Mammary epithelial cell (primary cell): ENCODE measurements around the gene HIC2.
"Not testable (repeated sequence)": the region's sequence is repeated elsewhere in the genome, so short reads cannot be mapped to it uniquely, and the experiment has no call there.

Experiments
- CTCF ChIP-seq, 2 donors: IDR thresholded peaks in 1 of 2; conservative IDR thresholded peaks in 1 of 2; 2 replicates each; pipeline ENCODE4 v1.5.1; 2011 to 2012; ENCODE audit warnings: inconsistent platforms in 2 of 2, low read length in 2 of 2, mild to moderate bottlenecking in 2 of 2, control low read depth in 1 of 2, low read depth in 1 of 2; ENCODE audit not compliant: insufficient read depth in 1 of 2; ENCODE audit errors: extremely low read depth in 1 of 2
- EZH2 ChIP-seq: IDR thresholded peaks from 2 replicates; pipeline ENCODE4 v1.6.1; 2012; ENCODE audit warnings: low read length, inconsistent platforms, borderline replicate concordance

GRCh38 chr22:21468194-21469096 lies 51.3 kb downstream of the HIC2 start:
- TF ChIP-seq CTCF (conservative IDR thresholded peaks at IDR 0.05 in 1 of 2, IDR thresholded peaks at IDR 0.05 in 1 of 2; ENCODE audit: extremely low read depth in 1 of 2, insufficient read depth in 1 of 2, low read depth in 1 of 2, low read length in 2 of 2); EZH2: not testable (repeated sequence)
